RPMI7951 (cell line): ENCODE data around the gene FBXW5. TPM values are rescaled to one million over a fixed set of nuclear protein-coding genes. Genes with fewer than 3 reads are reported as not detected.
A peak's percentile ranks its signal among the peaks of the same experiment; 100 is the strongest.

Experiments used
- DNase-seq: peaks from one replicate; pipeline ENCODE4 v3.0.0-alpha.2; 2012; ENCODE audit warnings: low read depth
- total RNA-seq: library from RNA; depleted of rRNA; stranded (reverse); fragments of >200 nt; shearing (Covaris generic); gene quantifications from 2 replicates; pipeline ENCODE4 v1.2.3, GENCODE V29; 2014; rRNA removed

The FBXW5 gene
- 48.7 and 74.1 TPM in 2 replicates for total RNA-seq

GRCh38 chr9:136944519-136945332, at the start of gene FBXW5, which contains the start of gene C8G:
Gene FBXW5, minus strand, starts transcription at chr9:136944738. Its CDS starts 655 bp downstream, at chr9:136944083.
Gene C8G, plus strand, starts transcription at chr9:136945243. Its CDS starts 78 bp downstream, at chr9:136945321.
- peak; percentile 88 for DNase-seq

DNA sequence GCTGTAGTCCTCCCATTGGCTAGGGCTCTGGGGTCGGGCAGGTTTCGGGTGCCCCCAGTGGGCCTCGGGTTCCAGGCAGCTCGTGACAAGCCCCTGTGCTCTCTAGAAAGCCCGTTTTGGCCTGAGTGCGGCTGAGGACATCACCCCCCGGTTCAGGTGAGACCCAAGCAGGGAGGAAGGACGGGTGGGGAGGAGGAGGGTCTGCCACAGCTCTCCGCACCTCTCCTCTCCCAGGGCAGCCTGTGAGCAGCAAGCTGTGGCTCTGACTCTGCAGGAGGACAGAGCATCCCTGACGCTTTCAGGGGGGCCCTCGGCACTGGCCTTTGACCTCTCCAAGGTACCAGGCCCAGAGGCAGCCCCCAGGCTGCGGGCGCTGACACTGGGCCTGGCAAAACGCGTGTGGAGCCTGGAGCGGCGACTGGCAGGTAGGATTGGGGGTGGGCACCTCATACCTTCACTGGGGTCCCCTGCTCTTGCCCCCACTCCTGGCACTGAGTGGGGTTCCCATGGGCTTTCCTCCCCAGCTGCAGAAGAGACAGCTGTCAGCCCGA, 48.4 kb upstream of the FBXW5 start:
- no peak for DNase-seq

DNA sequence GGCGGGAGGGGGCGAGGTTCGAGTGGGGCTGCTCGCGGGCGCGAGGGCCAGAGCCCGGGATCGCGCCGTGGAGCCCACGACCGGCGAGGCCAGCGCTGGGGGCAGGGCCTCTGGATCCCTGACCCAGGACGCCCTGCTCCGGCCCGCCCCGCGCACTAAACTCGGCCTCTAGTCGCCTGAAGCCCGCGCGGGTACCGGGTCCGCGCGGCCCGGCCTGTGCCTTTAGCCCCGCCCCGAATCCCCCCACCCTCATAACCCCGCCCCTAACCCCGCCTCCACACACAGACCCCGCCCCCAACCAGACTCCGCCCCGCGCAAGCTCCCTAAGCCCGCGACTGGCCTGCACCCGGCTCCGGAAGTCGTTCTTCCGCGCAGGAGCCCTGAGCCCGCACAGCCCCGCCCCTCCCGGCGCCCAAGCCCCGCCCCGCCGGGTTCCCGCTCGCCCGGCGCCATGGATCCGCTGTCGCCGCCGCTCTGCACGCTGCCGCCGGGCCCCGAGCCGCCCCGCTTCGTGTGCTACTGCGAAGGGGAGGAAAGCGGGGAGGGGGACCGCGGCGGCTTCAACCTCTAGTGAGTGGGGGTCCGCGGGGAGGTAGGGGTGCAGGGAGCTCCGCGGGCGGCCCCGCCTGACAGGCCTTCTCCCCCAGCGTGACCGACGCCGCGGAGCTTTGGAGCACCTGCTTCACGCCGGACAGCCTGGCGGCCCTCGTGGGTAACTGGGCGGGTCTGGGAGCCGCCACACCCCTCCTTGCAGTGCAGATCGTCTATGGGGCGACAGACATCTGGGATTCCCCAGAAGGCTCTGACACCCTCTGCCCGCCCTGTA, 47.7 kb upstream of the FBXW5 start, which contains the start of gene PAXX:
Gene PAXX, plus strand, starts transcription at position 430 of the 826 bp plus-strand sequence. Its CDS starts 22 bp downstream, at position 452.
- peak; percentile 81 for DNase-seq

DNA sequence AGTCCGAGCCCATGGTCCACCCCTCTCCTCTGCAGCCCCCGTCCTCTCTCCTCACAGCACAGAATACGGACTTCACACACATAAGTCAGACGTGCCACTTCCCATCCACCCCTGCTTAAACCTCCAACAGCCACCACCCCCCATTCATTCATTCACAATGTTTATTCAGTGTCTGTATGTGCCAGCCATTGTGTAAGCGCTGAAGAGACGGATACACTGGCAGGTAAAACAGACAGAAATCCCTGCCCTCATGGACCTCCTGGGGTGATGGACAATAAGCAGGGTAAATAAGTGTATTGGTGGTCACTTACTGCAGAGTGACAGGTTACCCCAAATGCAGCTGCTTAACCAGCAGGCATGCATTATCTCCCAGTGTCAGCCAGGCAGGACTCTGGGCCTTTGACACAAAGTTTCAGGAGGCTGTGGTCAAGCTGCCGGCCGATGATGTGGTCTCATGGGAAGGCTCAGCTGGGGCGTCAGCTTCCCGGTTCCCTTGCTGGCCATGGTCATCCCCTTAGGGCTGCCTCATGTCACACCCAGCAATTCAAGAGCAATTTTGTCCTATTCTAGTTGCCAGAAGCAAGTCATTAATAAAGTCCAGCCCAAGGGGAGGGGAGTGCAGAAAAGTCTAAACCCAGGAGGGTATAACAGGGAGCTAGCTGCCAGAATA, 45.8 kb upstream of the FBXW5 start:
- DNase-seq = no peak

DNA sequence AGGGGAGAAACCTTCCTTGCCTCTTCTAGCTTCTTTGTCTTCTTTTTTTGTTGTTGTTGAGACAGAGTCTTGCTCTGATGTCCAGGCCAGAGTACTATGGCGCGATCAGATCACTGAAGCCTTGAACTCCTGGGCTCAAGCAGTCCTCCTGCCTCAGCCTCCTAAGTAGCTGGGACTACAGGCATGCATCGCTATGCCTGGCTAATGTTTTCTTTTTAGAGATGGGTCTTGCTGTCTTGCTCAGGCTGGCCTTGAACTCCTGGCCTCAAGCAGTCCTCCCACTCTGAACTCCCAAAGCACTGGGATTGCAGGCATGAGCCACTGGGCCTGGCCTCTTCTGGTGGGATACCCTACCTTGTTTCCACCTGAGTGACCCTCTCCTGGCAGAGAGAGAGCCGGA, 44.3 kb upstream of the FBXW5 start:
- no peak for DNase-seq

- no peak for DNase-seq
These were observed 41.3 kb upstream of the FBXW5 start for GRCh38 chr9:136985853-136986252.

DNA sequence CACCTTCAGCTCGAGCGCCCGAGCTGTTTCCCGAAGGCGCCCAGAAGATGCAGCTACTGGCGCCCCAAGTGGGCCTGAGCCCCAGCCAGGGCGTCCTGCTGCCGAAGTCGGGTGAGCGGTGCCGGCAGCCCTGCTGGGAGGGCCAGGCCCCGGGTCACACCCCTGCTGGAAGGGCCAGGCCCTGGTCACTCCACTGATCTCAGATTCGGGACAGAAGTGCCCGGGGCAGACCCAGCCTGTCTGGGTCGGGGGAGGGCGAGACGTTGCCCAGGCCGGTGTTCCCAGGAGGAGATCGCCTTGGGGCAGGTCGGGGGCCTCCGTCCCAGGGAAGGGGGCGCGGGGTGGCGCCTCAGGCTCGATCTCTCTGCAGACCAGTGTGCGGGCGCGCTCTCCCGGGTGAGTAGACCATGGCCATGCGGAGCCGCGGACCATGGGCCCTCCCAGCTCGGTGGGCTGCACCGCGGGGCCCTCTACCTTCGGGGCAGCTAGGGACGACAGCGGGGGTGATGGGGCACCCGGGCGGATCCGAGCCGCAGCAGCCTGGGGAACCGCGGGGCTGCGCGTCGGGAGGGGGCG, 40.6 kb upstream of the FBXW5 start:
- DNase-seq = no peak

GRCh38 chr9:136984464-136985026, 40.0 kb upstream of the FBXW5 start:
- DNase-seq = no peak

DNA sequence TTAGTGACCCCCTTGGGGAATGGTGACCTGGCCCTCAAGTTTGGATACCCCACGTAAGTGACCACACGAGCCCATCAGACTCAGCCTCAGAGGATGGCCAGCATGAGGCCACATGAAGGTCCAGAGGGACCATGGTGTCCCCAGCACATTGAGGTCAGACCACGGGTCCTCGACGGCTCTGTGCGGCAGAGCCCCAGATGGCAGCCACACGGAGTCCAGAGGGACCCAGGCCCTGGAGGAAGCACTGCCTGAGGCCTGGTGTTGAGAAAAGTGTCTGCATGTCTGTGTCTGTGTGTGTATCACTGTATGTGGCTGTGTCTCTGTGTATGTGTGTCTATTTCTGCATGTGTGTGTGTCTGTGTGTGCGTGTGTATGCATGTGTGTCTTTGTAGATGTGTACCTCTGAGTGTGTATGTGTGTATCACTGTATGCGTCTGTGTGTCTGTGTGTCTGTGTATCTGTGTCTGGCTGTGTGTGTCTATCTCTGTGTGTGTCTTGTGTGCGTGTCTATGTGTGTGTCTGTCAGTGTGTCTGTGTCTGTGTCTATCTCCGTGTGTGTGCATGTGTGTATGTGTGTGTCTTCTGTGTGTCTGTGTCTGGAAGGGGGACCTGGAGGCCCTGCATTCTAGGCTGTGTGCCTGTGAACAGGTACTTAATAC, 39.2 kb upstream of the FBXW5 start:
- no peak for DNase-seq

GRCh38 chr9:136983167-136983566, 38.6 kb upstream of the FBXW5 start:
- DNase-seq = no peak

- DNase-seq = no peak
These were observed 37.9 kb upstream of the FBXW5 start, which contains the start of gene LCNL1 for GRCh38 chr9:136982232-136983051. Gene LCNL1, plus strand, starts transcription at chr9:136982993. Its CDS starts 594 bp downstream, at chr9:136983587.

GRCh38 chr9:136981588-136982231, 37.2 kb upstream of the FBXW5 start:
- no peak for DNase-seq

DNA sequence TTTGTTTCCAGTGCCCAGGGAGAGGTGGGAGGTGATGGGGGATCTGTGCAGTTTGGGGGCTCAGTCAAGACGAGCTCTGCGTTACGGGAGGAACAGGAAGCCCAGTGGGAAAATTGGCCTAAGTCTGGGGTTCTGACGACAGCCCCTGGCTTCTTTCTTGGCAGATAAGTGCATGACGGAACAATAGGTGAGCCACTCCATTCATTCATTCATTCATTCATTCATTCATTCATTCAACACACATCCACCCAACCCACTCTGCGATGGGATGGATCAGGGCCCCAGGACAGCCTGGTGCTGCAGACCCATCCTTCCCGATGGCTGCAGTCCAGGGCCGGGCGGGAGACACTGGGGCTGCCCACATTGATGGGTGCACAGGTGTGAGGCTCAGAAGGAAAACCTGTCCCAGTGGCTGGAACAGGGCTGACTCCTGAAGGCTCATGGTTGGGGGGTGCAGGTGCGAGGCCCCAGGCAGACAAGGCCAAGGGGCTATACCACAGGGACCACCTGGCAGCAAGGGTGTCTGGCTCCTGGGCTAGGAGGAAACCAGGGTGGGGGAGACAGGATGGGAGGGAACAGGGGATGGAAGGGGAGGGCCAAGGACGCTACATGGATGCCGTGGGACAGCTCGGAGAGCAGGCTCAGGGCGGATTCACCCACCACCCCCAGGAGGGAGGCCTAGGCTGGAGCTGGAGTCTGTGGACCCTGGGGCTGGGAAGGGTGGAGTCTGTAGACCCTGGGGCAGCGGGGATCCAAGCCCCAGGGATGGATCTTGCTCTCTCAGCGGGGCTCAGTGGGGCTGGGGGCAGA, 36.3 kb upstream of the FBXW5 start:
- no peak for DNase-seq

GRCh38 chr9:136979769-136980587, 35.4 kb upstream of the FBXW5 start:
- DNase-seq = no peak

DNA sequence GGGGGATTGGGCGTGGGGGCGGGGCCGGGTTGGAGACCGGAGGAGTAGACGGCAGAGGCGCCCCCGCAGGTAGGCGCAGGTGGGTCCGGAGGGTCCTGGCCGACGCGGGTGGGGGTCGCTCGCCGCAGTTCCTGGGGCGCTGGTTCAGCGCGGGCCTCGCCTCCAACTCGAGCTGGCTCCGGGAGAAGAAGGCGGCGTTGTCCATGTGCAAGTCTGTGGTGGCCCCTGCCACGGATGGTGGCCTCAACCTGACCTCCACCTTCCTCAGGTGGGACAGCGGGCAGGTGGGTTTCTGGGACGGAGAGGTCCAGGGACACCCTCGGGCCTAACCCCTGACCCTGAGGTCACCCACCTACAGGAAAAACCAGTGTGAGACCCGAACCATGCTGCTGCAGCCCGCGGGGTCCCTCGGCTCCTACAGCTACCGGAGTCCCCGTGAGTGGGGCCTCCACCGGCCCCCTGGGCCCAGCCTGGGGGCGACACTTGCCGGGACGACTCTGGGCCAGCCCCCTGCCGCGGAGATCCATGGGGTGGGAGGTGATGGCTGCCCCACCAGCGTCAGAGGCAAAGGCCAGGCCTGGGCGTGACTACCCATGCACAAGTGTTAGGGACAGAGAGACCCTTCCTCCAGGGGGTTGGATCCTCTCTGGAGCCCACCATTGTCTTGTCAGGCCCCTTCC, 34.5 kb upstream of the FBXW5 start:
- DNase-seq = no peak

DNA sequence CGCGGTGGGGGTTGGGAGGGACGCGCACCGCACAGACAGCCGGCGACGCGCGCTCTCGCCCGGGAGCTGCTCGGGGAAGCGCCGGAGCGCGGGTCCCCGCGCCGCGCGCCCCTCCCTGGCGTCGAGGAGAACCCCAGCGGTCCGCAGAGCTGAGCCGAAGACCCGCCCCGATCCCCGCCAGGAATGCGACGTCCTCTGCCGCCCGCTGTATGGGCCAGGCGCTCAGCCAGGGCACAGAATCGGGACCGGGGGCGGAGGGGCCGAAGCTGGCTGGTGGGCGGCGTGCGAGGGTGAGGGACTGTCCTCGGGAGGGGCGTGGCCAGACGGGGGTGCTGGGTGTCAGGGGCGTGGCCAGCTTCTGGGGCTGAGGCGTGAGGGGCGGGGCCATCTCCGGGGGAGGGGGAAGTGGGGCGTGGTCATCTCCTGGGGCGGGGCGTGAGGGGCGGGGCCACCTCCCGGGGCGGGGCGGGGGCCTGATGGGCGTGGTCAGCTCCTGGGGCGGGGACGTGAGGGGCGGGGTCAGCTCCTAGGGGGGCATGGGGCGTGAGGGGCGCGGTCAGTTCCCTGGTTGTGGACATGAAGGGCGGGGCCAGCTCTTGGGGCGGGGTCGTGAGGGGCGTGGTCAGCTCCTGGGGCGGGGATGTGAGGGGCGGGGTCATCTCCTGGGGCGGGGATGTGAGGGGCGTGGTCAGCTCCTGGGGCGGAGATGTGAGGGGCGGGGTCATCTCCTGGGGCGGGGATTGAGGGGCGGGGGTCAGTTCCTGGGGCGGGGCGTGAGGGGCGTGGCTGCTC, 33.7 kb upstream of the FBXW5 start:
- DNase-seq = no peak
